Astrocyte (in vitro differentiated cells and primary cell): ENCODE results near the gene SIRT3. TPM values are rescaled to one million over a fixed set of nuclear protein-coding genes. Genes with fewer than 3 reads are reported as not detected.

Source experiments
- DNase-seq: peaks from one replicate; pipeline ENCODE4 v3.0.0-alpha.2; 2010; ENCODE audit warnings: low read depth
- FAIRE-seq: peaks from 2 replicates; lab custom pipeline; 2011; peaks lifted over from hg19 to GRCh38; lab: Jason Lieb, UNC
- H2AFZ ChIP-seq: 2 replicates; pipeline ENCODE4 v1.6.0; 2012; ENCODE audit warnings: low read depth, low read length, inconsistent platforms
- H3K27ac ChIP-seq: 2 replicates; pipeline ENCODE4 v1.5.1; 2011; ENCODE audit warnings: low read depth, low read length, inconsistent platforms
- H3K27me3 ChIP-seq: 2 replicates; pipeline ENCODE4 v1.6.0; 2011; ENCODE audit warnings: low read length, inconsistent platforms; ENCODE audit not compliant: insufficient read depth
- H3K36me3 ChIP-seq: 2 replicates; pipeline ENCODE4 v1.5.1; 2011; ENCODE audit warnings: low read length, inconsistent platforms; ENCODE audit not compliant: insufficient read depth
- H3K4me1 ChIP-seq: 2 replicates; pipeline ENCODE4 v1.5.1; 2011; ENCODE audit warnings: low read length, inconsistent platforms; ENCODE audit not compliant: insufficient read depth
- H3K4me2 ChIP-seq: 2 replicates; pipeline ENCODE4 v1.6.0; 2012; ENCODE audit warnings: low read length, inconsistent platforms
- H3K4me3 ChIP-seq: 2 replicates; pipeline ENCODE4 v1.5.1; 2011; ENCODE audit warnings: low read depth, mild to moderate bottlenecking, low read length, inconsistent platforms; ENCODE audit not compliant: insufficient read depth
- H3K79me2 ChIP-seq: 2 replicates; pipeline ENCODE4 v1.6.0; 2012; ENCODE audit warnings: mild to moderate bottlenecking, low read length, inconsistent platforms; ENCODE audit not compliant: insufficient read depth
- H3K9ac ChIP-seq: 2 replicates; pipeline ENCODE4 v1.6.0; 2012; ENCODE audit warnings: mild to moderate bottlenecking, low read length, inconsistent platforms
- H3K9me3 ChIP-seq: 2 replicates; pipeline ENCODE4 v1.5.1; 2012; ENCODE audit warnings: low read depth, mild to moderate bottlenecking, low read length, inconsistent platforms; ENCODE audit not compliant: insufficient read depth
- H4K20me1 ChIP-seq: 2 replicates; pipeline ENCODE4 v1.6.0; 2012; ENCODE audit warnings: low read length, inconsistent platforms; ENCODE audit not compliant: insufficient read depth
- H3K27ac Mint-ChIP-seq: one replicate; pipeline ENCODE4 v1.8.0; 2021; ENCODE audit warnings: mild to moderate bottlenecking, mixed read lengths; ENCODE audit not compliant: unreplicated experiment
- H3K27me3 Mint-ChIP-seq: one replicate; pipeline ENCODE4 v1.8.0; 2021; ENCODE audit warnings: low read depth, mixed read lengths; ENCODE audit not compliant: unreplicated experiment
- H3K36me3 Mint-ChIP-seq: one replicate; pipeline ENCODE4 v1.8.0; 2021; ENCODE audit warnings: low read depth, mixed read lengths; ENCODE audit not compliant: unreplicated experiment
- H3K4me1 Mint-ChIP-seq: one replicate; pipeline ENCODE4 v1.8.0; 2021; ENCODE audit warnings: low read depth, mixed read lengths; ENCODE audit not compliant: unreplicated experiment
- H3K4me3 Mint-ChIP-seq: one replicate; pipeline ENCODE4 v1.8.0; 2021; ENCODE audit warnings: mild to moderate bottlenecking, moderate library complexity, mixed read lengths; ENCODE audit not compliant: unreplicated experiment
- H3K9me3 Mint-ChIP-seq: one replicate; pipeline ENCODE4 v1.8.0; 2021; ENCODE audit warnings: mild to moderate bottlenecking, mixed read lengths; ENCODE audit not compliant: unreplicated experiment
- EZH2 ChIP-seq: IDR thresholded peaks from 2 replicates; pipeline ENCODE4 v1.6.1; 2012; ENCODE audit warnings: mild to moderate bottlenecking, low read length, inconsistent platforms; ENCODE audit not compliant: insufficient read depth
- total RNA-seq: library from RNA; stranded (reverse); gene quantifications from 2 replicates; pipeline ENCODE4 v1.2.1, GENCODE V29; 2021
- TF ChIP-seq, protein P1 (sequence below): IDR thresholded peaks from 2 replicates; pipeline ENCODE4 v1.5.1; 2011; ENCODE audit warnings: low read depth, mild to moderate bottlenecking, inconsistent platforms, low read length, moderate library complexity; ENCODE audit not compliant: insufficient read depth

Gene SIRT3
- total RNA-seq, 1 donor from 2014 or later: 10.9 TPM

DNA sequence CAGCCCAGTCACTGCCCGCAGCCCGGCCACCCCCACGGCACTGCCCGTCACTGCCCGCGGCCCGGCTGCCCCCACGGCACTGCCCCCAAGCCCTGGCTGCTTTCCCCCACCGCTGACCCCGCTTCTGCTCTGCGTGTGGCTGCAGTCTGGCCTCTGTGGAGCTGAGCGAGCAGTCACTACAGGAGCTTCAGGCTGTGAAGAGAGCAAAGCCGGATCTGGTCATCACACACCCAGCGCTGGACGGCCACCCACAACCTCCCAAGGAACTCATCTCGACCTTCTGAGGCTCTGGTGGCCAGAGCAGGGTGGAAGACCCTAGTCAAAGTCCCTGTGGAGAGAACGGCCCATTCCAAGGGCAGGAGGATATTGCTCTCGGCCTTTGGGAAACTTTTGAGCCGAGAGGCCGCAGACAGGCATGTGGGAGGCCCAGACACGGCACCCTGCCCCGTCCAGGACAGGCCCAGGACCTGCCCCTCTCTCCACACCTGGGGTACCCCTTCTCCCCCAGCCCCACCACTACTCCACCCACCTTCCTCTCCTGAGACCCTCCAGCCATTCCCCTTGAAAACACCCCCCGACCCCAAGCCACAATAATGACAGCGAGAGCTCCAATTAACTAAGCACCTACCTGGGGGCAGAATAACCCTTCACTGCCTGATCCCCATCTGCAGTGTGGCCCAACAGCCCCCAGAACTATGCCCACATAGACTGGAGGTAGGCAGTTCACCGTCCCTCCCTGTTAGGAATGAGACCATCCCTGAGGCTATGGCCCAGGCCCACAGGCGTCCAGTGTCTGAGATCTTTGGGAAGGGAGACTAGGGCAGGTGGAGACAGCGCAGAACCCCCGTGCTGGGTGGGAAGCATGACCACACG lies 49.1 kb upstream of the SIRT3 start:
- Histone ChIP-seq H3K9me3 (no peaks in the 10 kb centered on the region), H3K79me2 (no peaks in the 10 kb centered on the region), H3K4me2 (no peak overlapping the region), H3K9ac (no peak overlapping the region), H3K27ac (no peak overlapping the region), H4K20me1 (no peaks in the 10 kb centered on the region), H2AFZ (no peak overlapping the region), H3K27me3 (peaks cover 43% of the 10 kb centered on the region), H3K4me1 (peaks cover 6% of the 10 kb centered on the region), H3K36me3 (no peaks in the 10 kb centered on the region), H3K4me3 (no peak overlapping the region)
- Mint-ChIP-seq H3K36me3 (peaks cover 3% of the 10 kb centered on the region), H3K27ac (no peak overlapping the region), H3K4me3 (no peak overlapping the region), H3K27me3 (peaks cover 49% of the 10 kb centered on the region), H3K9me3 (no peaks in the 10 kb centered on the region), H3K4me1 (no peaks in the 10 kb centered on the region)
- DNase-seq (no peak), FAIRE-seq (no peak)
- TF ChIP-seq, protein P1, sequence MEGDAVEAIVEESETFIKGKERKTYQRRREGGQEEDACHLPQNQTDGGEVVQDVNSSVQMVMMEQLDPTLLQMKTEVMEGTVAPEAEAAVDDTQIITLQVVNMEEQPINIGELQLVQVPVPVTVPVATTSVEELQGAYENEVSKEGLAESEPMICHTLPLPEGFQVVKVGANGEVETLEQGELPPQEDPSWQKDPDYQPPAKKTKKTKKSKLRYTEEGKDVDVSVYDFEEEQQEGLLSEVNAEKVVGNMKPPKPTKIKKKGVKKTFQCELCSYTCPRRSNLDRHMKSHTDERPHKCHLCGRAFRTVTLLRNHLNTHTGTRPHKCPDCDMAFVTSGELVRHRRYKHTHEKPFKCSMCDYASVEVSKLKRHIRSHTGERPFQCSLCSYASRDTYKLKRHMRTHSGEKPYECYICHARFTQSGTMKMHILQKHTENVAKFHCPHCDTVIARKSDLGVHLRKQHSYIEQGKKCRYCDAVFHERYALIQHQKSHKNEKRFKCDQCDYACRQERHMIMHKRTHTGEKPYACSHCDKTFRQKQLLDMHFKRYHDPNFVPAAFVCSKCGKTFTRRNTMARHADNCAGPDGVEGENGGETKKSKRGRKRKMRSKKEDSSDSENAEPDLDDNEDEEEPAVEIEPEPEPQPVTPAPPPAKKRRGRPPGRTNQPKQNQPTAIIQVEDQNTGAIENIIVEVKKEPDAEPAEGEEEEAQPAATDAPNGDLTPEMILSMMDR: no peak
- TF ChIP-seq EZH2: no peak

DNA sequence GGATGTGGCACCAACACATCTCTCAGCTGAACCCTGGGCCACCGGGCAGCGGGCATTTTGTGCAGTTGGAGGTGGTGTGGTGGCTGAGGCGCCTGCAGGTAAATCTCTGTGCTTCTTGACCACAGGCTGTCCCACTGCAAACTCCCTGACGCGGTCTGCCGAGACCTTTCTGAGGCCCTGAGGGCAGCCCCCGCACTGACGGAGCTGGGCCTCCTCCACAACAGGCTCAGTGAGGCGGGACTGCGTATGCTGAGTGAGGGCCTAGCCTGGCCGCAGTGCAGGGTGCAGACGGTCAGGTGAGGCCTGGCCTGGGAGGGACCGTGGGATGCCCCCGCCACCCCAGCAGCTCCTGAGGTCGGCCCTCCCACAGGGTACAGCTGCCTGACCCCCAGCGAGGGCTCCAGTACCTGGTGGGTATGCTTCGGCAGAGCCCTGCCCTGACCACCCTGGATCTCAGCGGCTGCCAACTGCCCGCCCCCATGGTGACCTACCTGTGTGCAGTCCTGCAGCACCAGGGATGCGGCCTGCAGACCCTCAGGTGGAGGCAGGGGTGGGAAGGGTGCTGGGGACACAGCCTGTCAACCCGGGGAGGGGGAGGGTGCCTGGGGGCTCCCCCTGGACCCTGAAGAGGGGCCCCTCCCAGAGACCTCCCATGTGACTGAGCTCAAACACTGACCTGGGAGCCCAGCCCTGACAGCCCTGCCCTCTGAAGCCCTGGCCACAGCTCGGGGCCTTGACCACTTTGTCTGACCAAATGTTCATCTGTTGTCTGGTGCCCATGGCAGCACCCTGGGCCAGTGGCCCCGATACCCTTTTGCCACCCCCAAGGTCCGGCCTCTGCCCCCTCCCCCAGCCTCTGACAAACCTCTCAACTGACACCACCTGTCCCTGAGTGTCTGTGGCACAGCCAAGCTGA lies 48.2 kb upstream of the SIRT3 start:
- peaks cover 3% of the 10 kb centered on the region for H3K36me3 Mint-ChIP-seq
- no peaks in the 10 kb centered on the region for H4K20me1 ChIP-seq
- H3K4me3 ChIP-seq: no peak overlapping the region
- H3K4me2 ChIP-seq: no peak overlapping the region
- H3K27ac ChIP-seq: no peak overlapping the region
- no peaks in the 10 kb centered on the region for H3K9me3 ChIP-seq
- H3K36me3 ChIP-seq: no peaks in the 10 kb centered on the region
- H3K27me3 ChIP-seq: peaks cover 46% of the 10 kb centered on the region
- peaks cover 49% of the 10 kb centered on the region for H3K27me3 Mint-ChIP-seq
- no peak for TF ChIP-seq EZH2
- TF ChIP-seq, protein P1: no peak
- H3K9ac ChIP-seq: no peak overlapping the region
- no peak overlapping the region for H2AFZ ChIP-seq
- H3K27ac Mint-ChIP-seq: no peak overlapping the region
- no peaks in the 10 kb centered on the region for H3K4me1 Mint-ChIP-seq
- DNase-seq: no peak
- H3K4me3 Mint-ChIP-seq: no peak overlapping the region
- no peaks in the 10 kb centered on the region for H3K9me3 Mint-ChIP-seq
- no peak for FAIRE-seq
- no peaks in the 10 kb centered on the region for H3K79me2 ChIP-seq
- H3K4me1 ChIP-seq: peaks cover 6% of the 10 kb centered on the region
